ENCODE measurements around the gene LHB. TPM values are rescaled to one million over a fixed set of nuclear protein-coding genes. Genes with fewer than 3 reads are reported as not detected.

LHB gene
- total RNA-seq, 2 experiments from 2014 or later = 1.1 TPM; not detected in 1

DNA sequence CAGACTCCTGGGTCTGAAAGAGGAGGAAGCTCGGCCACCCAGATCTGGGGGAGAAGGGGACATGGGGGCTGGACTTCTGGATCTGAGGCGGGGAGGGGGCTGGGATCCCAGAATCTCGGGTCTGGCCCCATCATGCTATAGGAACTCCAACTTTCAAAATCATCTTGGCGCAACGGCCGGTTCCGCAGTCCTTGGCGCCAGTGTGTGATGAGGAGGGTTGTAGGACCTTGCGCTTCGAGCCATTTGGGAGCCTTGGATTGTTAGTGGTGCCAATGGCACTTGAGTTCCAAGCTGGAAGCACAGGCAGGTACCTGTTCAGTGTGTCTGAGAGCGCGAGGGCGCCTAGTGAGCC lies 22.9 kb downstream of the LHB start:
- TF ChIP-seq, protein P1, sequence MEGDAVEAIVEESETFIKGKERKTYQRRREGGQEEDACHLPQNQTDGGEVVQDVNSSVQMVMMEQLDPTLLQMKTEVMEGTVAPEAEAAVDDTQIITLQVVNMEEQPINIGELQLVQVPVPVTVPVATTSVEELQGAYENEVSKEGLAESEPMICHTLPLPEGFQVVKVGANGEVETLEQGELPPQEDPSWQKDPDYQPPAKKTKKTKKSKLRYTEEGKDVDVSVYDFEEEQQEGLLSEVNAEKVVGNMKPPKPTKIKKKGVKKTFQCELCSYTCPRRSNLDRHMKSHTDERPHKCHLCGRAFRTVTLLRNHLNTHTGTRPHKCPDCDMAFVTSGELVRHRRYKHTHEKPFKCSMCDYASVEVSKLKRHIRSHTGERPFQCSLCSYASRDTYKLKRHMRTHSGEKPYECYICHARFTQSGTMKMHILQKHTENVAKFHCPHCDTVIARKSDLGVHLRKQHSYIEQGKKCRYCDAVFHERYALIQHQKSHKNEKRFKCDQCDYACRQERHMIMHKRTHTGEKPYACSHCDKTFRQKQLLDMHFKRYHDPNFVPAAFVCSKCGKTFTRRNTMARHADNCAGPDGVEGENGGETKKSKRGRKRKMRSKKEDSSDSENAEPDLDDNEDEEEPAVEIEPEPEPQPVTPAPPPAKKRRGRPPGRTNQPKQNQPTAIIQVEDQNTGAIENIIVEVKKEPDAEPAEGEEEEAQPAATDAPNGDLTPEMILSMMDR (conservative IDR thresholded peaks at IDR 0.05; ENCODE audit: low read length) = no peak
- no peak for TF ChIP-seq EZH2phosphoT487 (IDR thresholded peaks at IDR 0.05; ENCODE audit: borderline replicate concordance, low read depth, low read length)
- Histone ChIP-seq H3K4me1 (ENCODE audit: insufficient read depth, low read length, poor library complexity, severe bottlenecking) (peaks cover 21% of the 10 kb centered on the region), H3K4me3 (ENCODE audit: low read depth, low read length, poor library complexity, severe bottlenecking) (peak overlapping the region; percentile 97), H3K27ac (ENCODE audit: low read depth, low read length, poor library complexity, severe bottlenecking) (peak overlapping the region; percentile 77), H3K4me2 (ENCODE audit: low read length) (peak overlapping the region; percentile 78), H3K9me2 (ENCODE audit: insufficient read depth, low read length) (no peaks in the 10 kb centered on the region), H2AFZ (ENCODE audit: low read length) (peak overlapping the region; percentile 56; the same call in 1 of the 2 replicates), H3K36me3 (ENCODE audit: insufficient read depth, low read length) (peaks cover 32% of the 10 kb centered on the region), H3K79me2 (ENCODE audit: insufficient read depth, low read depth, low read length) (peaks cover 61% of the 10 kb centered on the region), H4K20me1 (ENCODE audit: insufficient read depth, low read length) (peaks cover 4% of the 10 kb centered on the region; the same call in 1 of the 2 replicates), H3K9me3 (ENCODE audit: low read length) (no peaks in the 10 kb centered on the region)
- ChIA-PET POLR2A (interaction anchor here (1.0 to 1.5 kb wide), 6 partner anchors 11 to 183 kb away, joined by 3 to 7 read pairs (median 4); partner anchors contain the start of genes BAX and BCAT2), CTCF (ENCODE audit: unreplicated experiment) (interaction anchor here (0.6 to 1.3 kb wide), 3 partner anchors 26 to 178 kb away, joined by 3 to 4 read pairs (median 4); no protein-coding TSS in a partner anchor)
- TSS peak; percentile 80 for BruUV-seq (replicated peaks)
- intact Hi-C loops (cut with micrococcal nuclease; ENCODE audit: unreplicated experiment) = no loop called here
- no peak for DNase-seq (ENCODE audit: low spot score)

DNA sequence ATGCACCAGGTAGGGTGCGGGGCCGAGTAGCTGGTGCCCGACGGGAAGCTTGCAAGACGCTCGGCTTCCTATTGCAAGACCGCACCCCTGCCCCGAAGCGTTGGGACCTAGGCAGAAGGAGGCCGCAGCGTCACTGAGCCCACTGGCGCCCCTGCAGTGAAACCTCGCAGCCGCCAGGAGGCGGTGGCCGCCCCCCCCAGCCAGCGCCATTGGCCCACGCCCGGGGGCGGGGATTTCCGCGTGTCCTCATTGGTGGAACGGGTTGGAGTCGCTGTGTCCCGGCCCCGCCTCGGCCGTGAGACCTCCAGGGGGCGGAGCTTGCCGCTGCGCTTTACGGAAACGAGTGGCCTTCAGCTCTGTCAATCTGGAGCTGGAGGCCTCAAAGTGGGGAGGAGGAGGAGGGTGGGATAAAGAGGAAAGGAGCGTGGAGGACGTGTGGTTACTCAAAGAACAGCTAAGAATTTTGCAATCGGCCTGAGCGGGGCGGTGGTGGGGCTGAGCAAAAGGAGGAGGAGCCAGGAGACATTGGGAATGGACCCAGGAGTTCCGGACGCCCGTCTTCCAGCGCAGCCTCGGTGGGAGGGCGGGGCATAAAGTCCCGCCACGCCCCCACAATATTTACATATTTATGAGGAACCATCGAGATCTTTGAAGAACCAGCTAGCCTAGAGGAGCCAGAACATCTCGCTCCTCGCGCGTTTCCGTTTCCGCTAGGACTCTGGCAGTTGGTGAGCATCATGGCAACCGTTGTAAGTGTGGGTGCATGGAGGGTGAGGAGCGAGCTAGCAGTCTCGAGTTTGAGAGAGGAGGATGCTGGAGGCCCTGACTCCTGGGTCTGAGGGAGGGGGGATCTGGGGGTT lies 23.5 kb downstream of the LHB start, which contains the start of the genes GYS1 and RUVBL2:
TSS of gene GYS1 (minus strand) at position 135 of the 860 bp plus-strand sequence. CDS start 197 bp downstream, outside the sequence.
TSS of gene RUVBL2 (plus strand) at position 713 of the 860 bp plus-strand sequence. CDS start at position 738, 25 bp downstream.
- Histone ChIP-seq H3K79me2 (ENCODE audit: insufficient read depth, low read depth, low read length) (peaks cover 61% of the 10 kb centered on the region), H3K4me3 (ENCODE audit: low read depth, low read length, poor library complexity, severe bottlenecking) (peak within 1 kb of the TSS; percentile 97), H3K36me3 (ENCODE audit: insufficient read depth, low read length) (peaks cover 36% of the 10 kb centered on the region), H3K4me1 (ENCODE audit: insufficient read depth, low read length, poor library complexity, severe bottlenecking) (peaks cover 21% of the 10 kb centered on the region), H3K9me3 (ENCODE audit: low read length) (no peaks in the 10 kb centered on the region), H4K20me1 (ENCODE audit: insufficient read depth, low read length) (peaks cover 4% of the 10 kb centered on the region; the same call in 1 of the 2 replicates), H3K27ac (ENCODE audit: low read depth, low read length, poor library complexity, severe bottlenecking) (peak within 1 kb of the TSS; percentile 77), H3K9me2 (ENCODE audit: insufficient read depth, low read length) (no peaks in the 10 kb centered on the region), H3K4me2 (ENCODE audit: low read length) (peak within 1 kb of the TSS; percentile 92), H2AFZ (ENCODE audit: low read length) (peak within 1 kb of the TSS; percentile 56)
- TF ChIP-seq, protein P1 (conservative IDR thresholded peaks at IDR 0.05; ENCODE audit: low read length) = peak; percentile 84
- TF ChIP-seq EZH2phosphoT487 (IDR thresholded peaks at IDR 0.05; ENCODE audit: borderline replicate concordance, low read depth, low read length) = no peak
- intact Hi-C loops (cut with micrococcal nuclease; ENCODE audit: unreplicated experiment) = no loop called here
- POLR2A ChIA-PET = interaction anchor here (0.9 to 1.5 kb wide), 9 partner anchors 10 to 183 kb away, joined by 3 to 7 read pairs (median 4); partner anchors contain the start of genes BAX, BCAT2 and DHDH
- no TSS peak for BruUV-seq (replicated peaks)
- CTCF ChIA-PET (ENCODE audit: unreplicated experiment) = interaction anchor here (0.6 to 1.3 kb wide), 3 partner anchors 26 to 177 kb away, joined by 3 to 4 read pairs (median 4); no protein-coding TSS in a partner anchor
- peak; percentile 100 for DNase-seq (ENCODE audit: low spot score)
